ENCODE data around the gene LRCOL1. TPM values are rescaled to one million over a fixed set of nuclear protein-coding genes. Genes with fewer than 3 reads are reported as not detected.

Gene LRCOL1
- total and polyA plus RNA-seq, 2 experiments from 2014 or later, result 1.7 TPM; not detected in 1

DNA sequence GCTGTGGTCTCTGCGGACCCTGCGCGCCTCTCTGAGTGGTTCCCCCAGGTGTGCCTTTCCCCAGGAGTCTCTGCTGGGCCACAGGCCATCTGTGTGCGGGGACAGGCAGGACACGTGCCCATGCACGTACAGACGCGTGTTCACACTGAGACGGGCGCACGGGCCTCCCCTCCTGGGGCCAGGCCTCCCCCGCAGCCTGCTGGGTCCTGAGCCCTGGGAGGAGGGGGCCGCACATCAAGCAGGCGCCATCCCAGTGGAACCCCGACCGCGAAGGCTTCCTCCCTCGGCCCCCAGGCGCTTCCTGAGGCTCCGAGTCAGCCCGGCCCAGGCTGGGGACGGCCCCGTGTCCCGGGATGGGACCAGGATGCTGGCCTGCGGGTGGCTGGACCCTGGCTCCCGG, 39.7 kb downstream of the LRCOL1 start:
- Mint-ChIP-seq H3K27ac (no peak overlapping the region), H3K27me3 (ENCODE audit: insufficient read depth, low read depth, poor library complexity) (peaks cover 15% of the 10 kb centered on the region), H3K36me3 (ENCODE audit: low read depth) (peaks cover 16% of the 10 kb centered on the region), H3K4me1 (no peaks in the 10 kb centered on the region), H3K9me3 (no peaks in the 10 kb centered on the region), H3K4me3 (no peak overlapping the region)
- H3K4me2 ChIP-seq, result no peak overlapping the region
- peaks cover 30% of the 10 kb centered on the region; the same call in 1 of the 2 replicates for H4K20me1 ChIP-seq (replicated peaks; ENCODE audit: insufficient read depth)
- no peaks in the 10 kb centered on the region for H3K9me2 ChIP-seq (ENCODE audit: insufficient read depth)
- H3K27me3 ChIP-seq (ENCODE audit: insufficient read depth), result no peaks in the 10 kb centered on the region
- H2AFZ ChIP-seq, result no peak overlapping the region
- peaks cover 12% of the 10 kb centered on the region for H3K79me2 ChIP-seq (replicated peaks; ENCODE audit: insufficient read depth)
- H3K36me3 ChIP-seq (ENCODE audit: insufficient read depth), result no peaks in the 10 kb centered on the region; the same call in 1 of the 2 replicates
- H3K4me3 ChIP-seq, result no peak overlapping the region
- no peak overlapping the region for H3K27ac ChIP-seq (ENCODE audit: low read depth)
- ATAC-seq, result no peak; the same call in 1 of the 3 replicates
- 0 out of 2 replicates have a peak, but pooled peaks cover 2% of the 10 kb centered on the region for H3F3A ChIP-seq (replicated peaks; ENCODE audit: low read depth)
- no peaks in the 10 kb centered on the region for H3K4me1 ChIP-seq (ENCODE audit: insufficient read depth)
- TF ChIP-seq CREB1 (CRISPR knock-in tag; IDR thresholded peaks at IDR 0.05; ENCODE audit: low read depth) (no peak), STAT1 (IDR thresholded peaks at IDR 0.05; ENCODE audit: unreplicated experiment) (no peak), NANOG (IDR thresholded peaks at IDR 0.05; ENCODE audit: borderline replicate concordance) (no peak), EZH2phosphoT487 (IDR thresholded peaks at IDR 0.05; ENCODE audit: unreplicated experiment) (no peak), ZNF331 (CRISPR knock-in tag; IDR thresholded peaks at IDR 0.05; ENCODE audit: low read depth) (no peak), ZNF462 (CRISPR knock-in tag; IDR thresholded peaks at IDR 0.05) (no peak), ZNF114 (CRISPR knock-in tag; IDR thresholded peaks at IDR 0.05) (no peak)
- TF ChIP-seq, protein P1, sequence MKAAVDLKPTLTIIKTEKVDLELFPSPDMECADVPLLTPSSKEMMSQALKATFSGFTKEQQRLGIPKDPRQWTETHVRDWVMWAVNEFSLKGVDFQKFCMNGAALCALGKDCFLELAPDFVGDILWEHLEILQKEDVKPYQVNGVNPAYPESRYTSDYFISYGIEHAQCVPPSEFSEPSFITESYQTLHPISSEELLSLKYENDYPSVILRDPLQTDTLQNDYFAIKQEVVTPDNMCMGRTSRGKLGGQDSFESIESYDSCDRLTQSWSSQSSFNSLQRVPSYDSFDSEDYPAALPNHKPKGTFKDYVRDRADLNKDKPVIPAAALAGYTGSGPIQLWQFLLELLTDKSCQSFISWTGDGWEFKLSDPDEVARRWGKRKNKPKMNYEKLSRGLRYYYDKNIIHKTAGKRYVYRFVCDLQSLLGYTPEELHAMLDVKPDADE (IDR thresholded peaks at IDR 0.05), result no peak
- TF ChIP-seq, protein P2, sequence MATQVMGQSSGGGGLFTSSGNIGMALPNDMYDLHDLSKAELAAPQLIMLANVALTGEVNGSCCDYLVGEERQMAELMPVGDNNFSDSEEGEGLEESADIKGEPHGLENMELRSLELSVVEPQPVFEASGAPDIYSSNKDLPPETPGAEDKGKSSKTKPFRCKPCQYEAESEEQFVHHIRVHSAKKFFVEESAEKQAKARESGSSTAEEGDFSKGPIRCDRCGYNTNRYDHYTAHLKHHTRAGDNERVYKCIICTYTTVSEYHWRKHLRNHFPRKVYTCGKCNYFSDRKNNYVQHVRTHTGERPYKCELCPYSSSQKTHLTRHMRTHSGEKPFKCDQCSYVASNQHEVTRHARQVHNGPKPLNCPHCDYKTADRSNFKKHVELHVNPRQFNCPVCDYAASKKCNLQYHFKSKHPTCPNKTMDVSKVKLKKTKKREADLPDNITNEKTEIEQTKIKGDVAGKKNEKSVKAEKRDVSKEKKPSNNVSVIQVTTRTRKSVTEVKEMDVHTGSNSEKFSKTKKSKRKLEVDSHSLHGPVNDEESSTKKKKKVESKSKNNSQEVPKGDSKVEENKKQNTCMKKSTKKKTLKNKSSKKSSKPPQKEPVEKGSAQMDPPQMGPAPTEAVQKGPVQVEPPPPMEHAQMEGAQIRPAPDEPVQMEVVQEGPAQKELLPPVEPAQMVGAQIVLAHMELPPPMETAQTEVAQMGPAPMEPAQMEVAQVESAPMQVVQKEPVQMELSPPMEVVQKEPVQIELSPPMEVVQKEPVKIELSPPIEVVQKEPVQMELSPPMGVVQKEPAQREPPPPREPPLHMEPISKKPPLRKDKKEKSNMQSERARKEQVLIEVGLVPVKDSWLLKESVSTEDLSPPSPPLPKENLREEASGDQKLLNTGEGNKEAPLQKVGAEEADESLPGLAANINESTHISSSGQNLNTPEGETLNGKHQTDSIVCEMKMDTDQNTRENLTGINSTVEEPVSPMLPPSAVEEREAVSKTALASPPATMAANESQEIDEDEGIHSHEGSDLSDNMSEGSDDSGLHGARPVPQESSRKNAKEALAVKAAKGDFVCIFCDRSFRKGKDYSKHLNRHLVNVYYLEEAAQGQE (IDR thresholded peaks at IDR 0.05; ENCODE audit: unreplicated experiment), result no peak
- no peak for DNase-seq (ENCODE audit: low spot score)
